HepG2 (cell line): ENCODE results near the gene SPAG7. TPM values are rescaled to one million over a fixed set of nuclear protein-coding genes. Genes with fewer than 3 reads are reported as not detected.

Experiments used
- ARID5B ChIP-seq: IDR thresholded peaks from 2 replicates; pipeline ENCODE4 v1.4.0; 2020; ENCODE audit warnings: mild to moderate bottlenecking, missing genetic modification reagents
- CBFB ChIP-seq: sonication (generic); formaldehyde crosslinking; IDR thresholded peaks from 2 replicates; pipeline ENCODE4 v1.4.0; 2020; ENCODE audit warnings: missing genetic modification reagents
- GABPB1 ChIP-seq: IDR thresholded peaks from 2 replicates; pipeline ENCODE4 v1.6.1; 2016; ENCODE audit warnings: mild to moderate bottlenecking, missing genetic modification reagents, moderate library complexity, missing compliant biosample characterization
- HHEX ChIP-seq: IDR thresholded peaks from 2 replicates; pipeline ENCODE4 v1.6.1; 2016; ENCODE audit warnings: control low read depth
- HINFP ChIP-seq: sonication (generic); formaldehyde crosslinking; IDR thresholded peaks from 2 replicates; pipeline ENCODE4 v1.4.0; 2020; ENCODE audit warnings: low read depth, mild to moderate bottlenecking, missing genetic modification reagents
- IKZF5 ChIP-seq: IDR thresholded peaks from 2 replicates; pipeline ENCODE4 v1.6.1; 2018; ENCODE audit warnings: missing genetic modification reagents, mild to moderate bottlenecking, missing compliant biosample characterization
- KDM5B ChIP-seq: sonication (generic); formaldehyde crosslinking; IDR thresholded peaks from 2 replicates; pipeline ENCODE4 v1.4.0; 2020; ENCODE audit warnings: missing genetic modification reagents, mild to moderate bottlenecking, borderline replicate concordance
- PHF21A ChIP-seq: sonication (generic); formaldehyde crosslinking; IDR thresholded peaks from 2 replicates; pipeline ENCODE4 v1.5.0; 2020; ENCODE audit warnings: mild to moderate bottlenecking, missing genetic modification reagents
- PRPF4 ChIP-seq: fragments of 200-400 bp; formaldehyde crosslinking; IDR thresholded peaks from 2 replicates; pipeline ENCODE4 v1.6.1; 2016; ENCODE audit warnings: low read length, low read depth; ENCODE audit not compliant: poor library complexity, severe bottlenecking
- RAD21 ChIP-seq: fragments of 450-650 bp; formaldehyde crosslinking; IDR thresholded peaks from 2 replicates; pipeline ENCODE4 v1.5.0; 2020; ENCODE audit warnings: mild to moderate bottlenecking
- RCOR2 ChIP-seq: IDR thresholded peaks from 2 replicates; pipeline ENCODE4 v1.6.1; 2016; ENCODE audit warnings: missing biosample characterization, missing genetic modification reagents
- TEAD2 ChIP-seq: sonication (generic); formaldehyde crosslinking; IDR thresholded peaks from 2 replicates; pipeline ENCODE4 v1.9.0; 2021; ENCODE audit warnings: missing genetic modification reagents
- ZMYM3 ChIP-seq: sonication (generic); formaldehyde crosslinking; IDR thresholded peaks from 2 replicates; pipeline ENCODE4 v1.5.1; 2020; ENCODE audit warnings: mild to moderate bottlenecking, missing genetic modification reagents
- ZNF274 ChIP-seq: sonication (generic); formaldehyde crosslinking; IDR thresholded peaks from 2 replicates; pipeline ENCODE4 v1.5.1; 2020; ENCODE audit warnings: mild to moderate bottlenecking, missing genetic modification reagents
- ZNF382 ChIP-seq: sonication (generic); formaldehyde crosslinking; IDR thresholded peaks from 2 replicates; pipeline ENCODE4 v1.5.0; 2020; ENCODE audit warnings: missing genetic modification reagents, mild to moderate bottlenecking, borderline replicate concordance
- ZNF644 ChIP-seq: IDR thresholded peaks from 2 replicates; pipeline ENCODE4 v1.6.1; 2016; ENCODE audit warnings: low read depth
- ZNF777 ChIP-seq: sonication (generic); formaldehyde crosslinking; IDR thresholded peaks from 2 replicates; pipeline ENCODE4 v1.4.0; 2020; ENCODE audit warnings: missing genetic modification reagents
- polyA plus RNA-seq, 8 experiments: library from polyadenylated mRNA; depleted of rRNA in 3 of 8; stranded (reverse) in 7 of 8; unstranded in 1 of 8; fragments of >200 nt; fragmentation: Illumina TruSeq in 4 of 8; extraction: Trizol in 4 of 8; gene quantifications; 2 replicates each; pipeline versions ENCODE4 v1.2.1 to v1.2.3, GENCODE V29; 2011 to 2016; ENCODE audit warnings: low read depth in 4 of 8, missing spikeins in 1 of 8, mixed read lengths in 1 of 8; ENCODE audit not compliant: insufficient read depth in 1 of 8
- total RNA-seq, 5 experiments: library from RNA; depleted of rRNA; stranded (reverse); fragments of >200 nt; fragmentation: Illumina TruSeq; extraction: Trizol; gene quantifications; 2 replicates each; pipeline ENCODE4 v1.2.3, GENCODE V29; 2016; ENCODE audit warnings: low read depth in 1 of 5
- TF ChIP-seq, protein P1 (sequence below), 2 experiments: sonication (generic) in 1 of 2; formaldehyde crosslinking in 1 of 2; IDR thresholded peaks; 2 replicates each; pipeline versions ENCODE4 v1.4.0 to v1.6.1; 2018 to 2020; ENCODE audit warnings: missing genetic modification reagents in 2 of 2, borderline replicate concordance in 1 of 2, low read depth in 1 of 2, mild to moderate bottlenecking in 1 of 2, missing biosample characterization in 1 of 2
- TF ChIP-seq, protein P2 (sequence below): sonication (generic); formaldehyde crosslinking; IDR thresholded peaks from 2 replicates; pipeline ENCODE4 v1.5.0; 2020; ENCODE audit warnings: missing genetic modification reagents

SPAG7 gene
- total and polyA plus RNA-seq, 2 of the 13 experiments (the other 11 are each of a cell fraction or from before 2014, with no cell fraction given): 51.0 to 59.0 TPM

- no peak for TF ChIP-seq HINFP (CRISPR knock-in tag)
- no peak for TF ChIP-seq RCOR2
- TF ChIP-seq ZNF274 (CRISPR knock-in tag): 0 out of 2 replicates have a peak, but pooled peaks have one; percentile 22
- no peak for TF ChIP-seq HHEX (CRISPR knock-in tag)
- no peak for TF ChIP-seq ZNF382 (CRISPR knock-in tag)
- no peak for TF ChIP-seq ZNF777 (CRISPR knock-in tag)
- peak; percentile 44 for TF ChIP-seq GABPB1 (CRISPR knock-in tag)
- TF ChIP-seq ZMYM3 (CRISPR knock-in tag): no peak
- TF ChIP-seq, protein P1, sequence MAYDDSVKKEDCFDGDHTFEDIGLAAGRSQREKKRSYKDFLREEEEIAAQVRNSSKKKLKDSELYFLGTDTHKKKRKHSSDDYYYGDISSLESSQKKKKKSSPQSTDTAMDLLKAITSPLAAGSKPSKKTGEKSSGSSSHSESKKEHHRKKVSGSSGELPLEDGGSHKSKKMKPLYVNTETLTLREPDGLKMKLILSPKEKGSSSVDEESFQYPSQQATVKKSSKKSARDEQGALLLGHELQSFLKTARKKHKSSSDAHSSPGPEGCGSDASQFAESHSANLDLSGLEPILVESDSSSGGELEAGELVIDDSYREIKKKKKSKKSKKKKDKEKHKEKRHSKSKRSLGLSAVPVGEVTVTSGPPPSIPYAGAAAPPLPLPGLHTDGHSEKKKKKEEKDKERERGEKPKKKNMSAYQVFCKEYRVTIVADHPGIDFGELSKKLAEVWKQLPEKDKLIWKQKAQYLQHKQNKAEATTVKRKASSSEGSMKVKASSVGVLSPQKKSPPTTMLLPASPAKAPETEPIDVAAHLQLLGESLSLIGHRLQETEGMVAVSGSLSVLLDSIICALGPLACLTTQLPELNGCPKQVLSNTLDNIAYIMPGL (CRISPR knock-in tag; IDR thresholded peaks at IDR 0.05; ENCODE audit: borderline replicate concordance in 1 of 2, low read depth in 1 of 2): peak; percentile 57 to 70; a peak in 3 of 4 replicates
- 0 out of 2 replicates have a peak, but pooled peaks have one; percentile 25 for TF ChIP-seq CBFB
- no peak for TF ChIP-seq KDM5B (CRISPR knock-in tag)
- TF ChIP-seq PHF21A (CRISPR knock-in tag): no peak
- TF ChIP-seq PRPF4: no peak
- TF ChIP-seq ARID5B (CRISPR knock-in tag): no peak
- TF ChIP-seq IKZF5 (CRISPR knock-in tag): no peak; the same call in 1 of the 2 replicates
- TF ChIP-seq RAD21 (CRISPR knock-in tag): peak; percentile 62; the same call in 1 of the 2 replicates
- TF ChIP-seq, protein P2, sequence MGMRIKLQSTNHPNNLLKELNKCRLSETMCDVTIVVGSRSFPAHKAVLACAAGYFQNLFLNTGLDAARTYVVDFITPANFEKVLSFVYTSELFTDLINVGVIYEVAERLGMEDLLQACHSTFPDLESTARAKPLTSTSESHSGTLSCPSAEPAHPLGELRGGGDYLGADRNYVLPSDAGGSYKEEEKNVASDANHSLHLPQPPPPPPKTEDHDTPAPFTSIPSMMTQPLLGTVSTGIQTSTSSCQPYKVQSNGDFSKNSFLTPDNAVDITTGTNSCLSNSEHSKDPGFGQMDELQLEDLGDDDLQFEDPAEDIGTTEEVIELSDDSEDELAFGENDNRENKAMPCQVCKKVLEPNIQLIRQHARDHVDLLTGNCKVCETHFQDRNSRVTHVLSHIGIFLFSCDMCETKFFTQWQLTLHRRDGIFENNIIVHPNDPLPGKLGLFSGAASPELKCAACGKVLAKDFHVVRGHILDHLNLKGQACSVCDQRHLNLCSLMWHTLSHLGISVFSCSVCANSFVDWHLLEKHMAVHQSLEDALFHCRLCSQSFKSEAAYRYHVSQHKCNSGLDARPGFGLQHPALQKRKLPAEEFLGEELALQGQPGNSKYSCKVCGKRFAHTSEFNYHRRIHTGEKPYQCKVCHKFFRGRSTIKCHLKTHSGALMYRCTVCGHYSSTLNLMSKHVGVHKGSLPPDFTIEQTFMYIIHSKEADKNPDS (CRISPR knock-in tag): no peak
- no peak for TF ChIP-seq TEAD2 (CRISPR knock-in tag)
- no peak for TF ChIP-seq ZNF644
Measured at GRCh38 chr17:4934173-4934979, 33.2 kb downstream of the SPAG7 start (continued).
